Effector memory CD4-positive, alpha-beta T cell (primary cell): ENCODE measurements around the gene CA9.

Experiments
- DNase-seq, 3 donors: peaks; one replicate each; pipeline ENCODE4 v3.0.0-alpha.2; 2020
- H3K27ac ChIP-seq: 2 replicates; pipeline ENCODE4 v1.7.0; 2013; ENCODE audit warnings: mild to moderate bottlenecking, low read length, moderate library complexity; ENCODE audit not compliant: insufficient read depth, poor library complexity, severe bottlenecking
- H3K27me3 ChIP-seq: replicated peaks from 2 replicates; pipeline ENCODE4 v1.7.0; 2013; ENCODE audit warnings: mild to moderate bottlenecking, low read length; ENCODE audit not compliant: insufficient read depth, control insufficient read depth, poor library complexity, severe bottlenecking
- H3K36me3 ChIP-seq: 2 replicates; pipeline ENCODE4 v1.7.0; 2013; ENCODE audit warnings: mild to moderate bottlenecking, low read length, moderate library complexity; ENCODE audit not compliant: control insufficient read depth, insufficient read depth
- H3K4me1 ChIP-seq: 2 replicates; pipeline ENCODE4 v1.7.0; 2013; ENCODE audit warnings: low read length, mild to moderate bottlenecking; ENCODE audit not compliant: control insufficient read depth, insufficient read depth, poor library complexity, severe bottlenecking
- H3K4me3 ChIP-seq: 2 replicates; pipeline ENCODE4 v1.7.0; 2013; ENCODE audit warnings: low read length, low read depth, mild to moderate bottlenecking; ENCODE audit not compliant: insufficient read depth, poor library complexity, severe bottlenecking
- H3K9me3 ChIP-seq: 2 replicates; pipeline ENCODE4 v1.7.0; 2013; ENCODE audit warnings: mild to moderate bottlenecking, low read length, moderate library complexity; ENCODE audit not compliant: control insufficient read depth

Gene CA9

DNA sequence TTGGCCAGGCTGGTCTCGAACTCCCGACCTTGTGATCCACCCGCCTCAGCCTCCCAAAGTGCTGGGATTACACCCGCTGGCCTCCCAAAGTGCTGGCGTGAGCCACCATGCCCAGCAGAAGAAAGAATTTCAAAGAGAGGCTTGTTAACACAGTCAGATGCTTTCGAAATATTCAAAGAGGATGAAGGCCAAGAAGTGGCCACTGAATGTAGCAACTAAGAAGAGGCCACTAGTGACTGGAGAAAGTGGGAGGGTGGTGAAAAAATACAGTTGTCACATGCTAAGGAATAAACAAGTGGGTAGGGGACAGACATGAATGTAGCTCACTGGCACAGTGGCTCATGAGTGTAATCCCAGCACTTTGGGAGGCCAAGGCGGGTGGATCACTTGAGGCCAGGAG, 29.0 kb downstream of the CA9 start:
- H3K27ac ChIP-seq: no peak overlapping the region
- H3K4me1 ChIP-seq: no peaks in the 10 kb centered on the region
- peaks cover 95% of the 10 kb centered on the region for H3K36me3 ChIP-seq
- H3K27me3 ChIP-seq: no peaks in the 10 kb centered on the region
- DNase-seq: no peak
- H3K9me3 ChIP-seq: no peaks in the 10 kb centered on the region
- H3K4me3 ChIP-seq: no peak overlapping the region

DNA sequence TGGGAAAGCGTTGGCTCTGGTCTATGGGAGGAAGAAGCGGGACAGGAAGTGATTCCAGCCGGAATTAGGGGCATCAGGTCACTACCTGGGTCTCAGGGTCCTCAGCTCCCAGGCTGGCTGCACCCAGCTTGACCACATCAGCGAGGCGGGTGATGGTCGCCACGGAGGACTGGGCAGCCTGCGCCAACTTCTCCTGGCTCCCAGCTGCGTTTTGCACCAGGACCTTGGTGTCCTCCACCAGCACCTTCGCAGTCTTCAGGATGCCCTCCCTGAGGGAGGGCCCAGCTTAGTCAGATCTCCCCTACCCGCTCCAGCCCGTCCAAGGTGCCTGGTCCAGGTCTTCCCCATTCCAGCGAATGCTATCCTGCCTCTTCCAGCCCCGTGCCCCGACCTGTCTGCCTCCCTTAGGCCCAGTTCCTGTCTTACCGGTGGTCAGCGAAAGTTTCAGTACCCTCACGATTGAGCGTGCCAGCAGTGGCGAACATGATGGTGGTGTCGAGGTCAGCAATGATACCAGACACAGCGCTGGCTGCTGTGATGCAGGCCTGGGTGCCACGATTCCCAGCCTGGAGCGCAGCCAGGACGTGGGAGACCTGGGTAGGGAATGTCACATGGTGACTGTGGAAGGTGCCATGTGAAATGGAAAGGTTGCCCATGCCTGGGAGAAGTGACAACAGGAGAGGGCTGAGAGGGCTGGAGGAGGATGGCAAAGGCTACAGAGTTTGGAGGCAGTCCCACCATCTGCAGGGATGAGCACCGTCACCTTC, 30.4 kb downstream of the CA9 start:
- peaks cover 95% of the 10 kb centered on the region for H3K36me3 ChIP-seq
- no peak for DNase-seq
- no peaks in the 10 kb centered on the region for H3K27me3 ChIP-seq
- H3K27ac ChIP-seq: no peak overlapping the region
- H3K9me3 ChIP-seq: no peaks in the 10 kb centered on the region
- H3K4me1 ChIP-seq: no peaks in the 10 kb centered on the region
- no peak overlapping the region for H3K4me3 ChIP-seq

DNA sequence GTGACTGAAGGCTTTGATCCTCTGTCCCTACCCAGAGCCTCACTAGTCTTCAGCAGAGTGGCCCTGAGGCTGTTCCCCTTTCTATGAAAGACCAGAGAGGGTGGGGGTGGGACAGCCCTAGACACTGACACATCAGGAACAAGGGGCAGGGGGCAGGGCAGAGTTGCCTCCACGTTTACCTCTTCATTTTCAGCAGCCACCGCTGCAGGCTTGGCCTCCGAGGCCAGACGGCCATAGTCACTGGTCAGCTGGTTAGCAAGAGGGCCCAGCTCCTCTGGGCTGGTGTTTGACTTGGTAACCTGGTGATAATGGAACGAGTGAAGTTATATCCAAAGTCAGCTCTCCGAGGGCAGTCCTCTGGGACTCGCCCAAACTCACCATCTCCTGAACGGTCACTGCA, 31.6 kb downstream of the CA9 start:
- H3K9me3 ChIP-seq: no peaks in the 10 kb centered on the region
- no peaks in the 10 kb centered on the region for H3K4me1 ChIP-seq
- no peak for DNase-seq
- H3K36me3 ChIP-seq: peaks cover 91% of the 10 kb centered on the region
- H3K27me3 ChIP-seq: no peaks in the 10 kb centered on the region
- H3K27ac ChIP-seq: no peak overlapping the region
- no peak overlapping the region for H3K4me3 ChIP-seq

DNA sequence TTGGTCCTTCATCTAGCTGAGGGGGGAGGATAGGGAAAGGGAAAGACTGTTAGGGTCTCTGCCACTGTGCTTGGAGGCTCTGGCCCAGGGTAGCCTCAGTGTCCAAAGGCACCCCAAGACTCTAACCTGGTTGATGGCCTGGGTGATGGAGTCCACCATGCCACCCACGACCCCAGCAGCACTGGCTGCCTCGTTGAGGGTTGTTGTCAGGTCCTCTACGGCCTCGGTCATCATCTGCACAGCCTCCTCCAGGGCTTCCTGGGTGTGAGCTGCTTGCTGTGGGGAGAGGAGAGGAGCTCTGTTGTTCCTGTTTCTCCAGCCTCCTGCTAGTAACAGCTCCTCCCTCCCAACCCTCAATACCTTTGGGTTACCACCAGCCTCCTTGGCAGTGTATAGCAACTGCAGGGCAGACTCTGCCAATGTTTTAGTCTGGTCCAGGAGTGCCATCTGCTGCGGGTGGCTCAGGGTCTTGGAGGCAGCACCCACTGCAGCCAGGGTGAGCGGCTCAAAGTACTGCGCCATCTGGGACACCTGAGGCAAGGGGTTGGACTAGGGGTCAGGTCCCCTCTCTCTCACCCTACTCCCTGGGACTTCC, 32.2 kb downstream of the CA9 start:
- no peak overlapping the region for H3K4me3 ChIP-seq
- H3K36me3 ChIP-seq: peaks cover 91% of the 10 kb centered on the region
- H3K4me1 ChIP-seq: no peaks in the 10 kb centered on the region
- no peaks in the 10 kb centered on the region for H3K27me3 ChIP-seq
- DNase-seq: no peak
- H3K9me3 ChIP-seq: no peaks in the 10 kb centered on the region
- no peak overlapping the region for H3K27ac ChIP-seq

DNA sequence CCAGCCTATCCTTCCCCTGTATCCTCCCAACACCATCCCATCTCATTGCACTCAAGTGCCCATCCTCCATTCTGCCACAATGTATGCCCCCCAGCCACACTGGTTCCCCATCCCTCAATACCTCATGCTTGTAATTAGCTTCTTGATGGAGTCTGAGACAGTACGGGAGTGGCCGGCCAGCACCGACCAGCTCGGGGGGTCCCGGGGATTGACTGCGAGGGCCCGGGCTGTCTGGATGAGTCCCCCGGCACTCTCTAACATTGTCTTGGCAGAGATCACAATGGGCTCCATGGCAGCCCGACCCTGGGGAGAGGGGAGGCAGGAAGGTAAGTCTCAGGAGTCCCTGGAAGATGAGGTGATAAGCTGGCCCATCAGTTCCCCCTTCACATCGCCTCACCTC, 33.2 kb downstream of the CA9 start:
- Histone ChIP-seq H3K4me3 (no peak overlapping the region), H3K27me3 (no peaks in the 10 kb centered on the region), H3K27ac (no peak overlapping the region), H3K4me1 (no peaks in the 10 kb centered on the region), H3K9me3 (no peaks in the 10 kb centered on the region), H3K36me3 (peaks cover 91% of the 10 kb centered on the region)
- no peak for DNase-seq

DNA sequence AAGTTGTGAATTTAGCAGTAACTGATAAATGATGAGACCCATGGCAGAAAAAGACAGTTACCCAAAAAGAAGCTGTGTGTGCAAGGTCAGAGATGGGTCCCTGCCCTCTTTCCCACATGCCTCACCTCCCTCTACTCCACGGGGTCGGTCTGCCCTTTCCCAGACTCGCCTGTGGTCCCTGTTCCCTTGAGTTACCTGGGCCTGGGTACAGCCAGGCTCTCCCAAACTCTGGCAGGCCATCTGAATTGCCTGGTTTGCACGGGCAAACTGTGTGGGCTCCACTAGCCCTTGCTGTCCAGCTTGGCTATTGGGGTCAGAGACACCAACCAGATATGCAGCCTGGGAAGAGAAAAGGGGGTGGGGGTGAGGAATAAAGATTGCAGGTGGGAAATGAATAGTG, 34.4 kb downstream of the CA9 start:
- H3K4me1 ChIP-seq: no peaks in the 10 kb centered on the region
- H3K27ac ChIP-seq: peak overlapping the region; percentile 24
- no peaks in the 10 kb centered on the region for H3K27me3 ChIP-seq
- H3K9me3 ChIP-seq: no peaks in the 10 kb centered on the region
- DNase-seq: no peak
- no peak overlapping the region for H3K4me3 ChIP-seq
- peaks cover 96% of the 10 kb centered on the region for H3K36me3 ChIP-seq

DNA sequence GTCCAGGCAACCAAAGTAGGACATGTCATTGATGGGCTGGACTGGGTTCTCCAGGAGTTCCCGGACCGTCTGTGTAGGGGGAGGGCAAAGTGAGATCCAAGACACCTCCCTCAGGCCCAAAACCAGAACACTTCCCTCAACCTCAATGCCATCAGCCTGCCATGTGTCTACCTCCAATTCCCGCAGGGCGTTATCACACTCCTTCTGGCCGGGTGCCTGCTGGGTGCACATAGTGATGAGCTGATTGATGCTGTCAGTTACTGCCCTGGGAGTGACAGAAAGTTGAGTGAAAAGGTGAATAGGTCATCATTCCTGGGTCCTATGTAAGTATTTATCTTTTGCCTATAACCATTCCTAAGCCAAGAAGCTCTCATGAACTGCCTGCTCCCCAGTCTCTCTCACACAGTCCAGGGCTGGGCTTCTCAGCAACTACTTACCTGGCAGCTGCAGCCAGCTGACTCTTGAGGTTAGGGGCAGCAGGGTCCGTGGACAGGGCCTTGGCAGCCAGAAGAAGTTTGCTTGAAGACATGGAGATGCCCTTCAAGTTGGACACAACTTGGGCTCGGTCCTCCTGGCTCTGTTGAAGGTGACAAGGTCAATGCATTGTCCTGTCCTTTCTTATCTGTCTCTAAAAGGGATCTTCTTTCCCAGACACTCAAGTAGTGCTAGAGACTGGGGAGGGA, 37.2 kb downstream of the CA9 start:
- no peaks in the 10 kb centered on the region for H3K9me3 ChIP-seq
- H3K27me3 ChIP-seq: no peaks in the 10 kb centered on the region
- no peaks in the 10 kb centered on the region for H3K4me1 ChIP-seq
- H3K27ac ChIP-seq: no peak overlapping the region
- no peak for DNase-seq
- H3K36me3 ChIP-seq: peaks cover 96% of the 10 kb centered on the region
- H3K4me3 ChIP-seq: no peak overlapping the region

DNA sequence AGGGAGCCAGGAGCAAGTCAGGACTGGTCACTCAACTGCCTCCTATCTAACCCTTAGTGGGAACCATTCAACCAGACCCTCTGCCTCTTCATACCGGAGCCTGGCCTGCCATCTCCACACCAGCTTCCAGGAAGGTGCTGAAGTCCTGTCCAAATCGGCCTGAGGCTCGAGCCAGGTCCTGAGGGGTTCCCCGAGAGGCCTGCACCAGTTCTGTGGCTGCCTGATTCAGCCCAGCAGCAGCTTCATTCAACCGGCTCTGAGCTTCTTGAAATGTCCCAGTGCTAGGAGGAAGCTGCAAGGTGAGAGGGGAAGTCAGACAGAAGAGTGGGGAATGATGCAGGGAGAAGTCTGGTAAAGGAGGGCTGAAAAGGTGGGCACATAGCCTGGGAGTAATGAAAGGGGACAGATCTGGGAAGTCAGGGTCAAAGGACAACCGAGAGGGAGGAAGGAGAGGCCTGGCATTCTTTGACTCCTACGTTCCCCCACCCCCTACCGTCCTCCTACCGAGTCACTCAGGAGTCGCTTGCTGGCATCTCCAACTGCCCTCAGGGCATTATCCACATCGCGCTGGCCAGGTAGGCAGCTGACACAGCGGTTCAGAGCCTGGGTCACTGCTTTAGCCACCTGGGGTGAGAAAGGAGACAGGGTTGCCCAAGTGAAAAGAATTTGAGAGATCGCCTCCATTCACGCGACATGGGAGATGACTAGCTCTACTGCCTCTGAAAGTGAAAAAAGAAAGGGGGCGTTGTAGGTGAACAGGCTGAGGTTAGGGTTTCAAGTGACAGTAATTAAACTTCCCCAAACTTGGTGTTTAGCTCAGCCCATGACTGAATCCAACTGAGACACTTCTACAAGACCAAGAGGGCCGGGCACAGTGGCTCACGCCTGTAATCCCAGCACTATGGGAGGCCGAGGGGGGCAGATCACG, 38.0 kb downstream of the CA9 start:
- Histone ChIP-seq H3K4me1 (no peaks in the 10 kb centered on the region), H3K4me3 (no peak overlapping the region), H3K27me3 (no peaks in the 10 kb centered on the region), H3K9me3 (no peaks in the 10 kb centered on the region), H3K36me3 (peaks cover 96% of the 10 kb centered on the region), H3K27ac (no peak overlapping the region)
- DNase-seq: no peak

DNA sequence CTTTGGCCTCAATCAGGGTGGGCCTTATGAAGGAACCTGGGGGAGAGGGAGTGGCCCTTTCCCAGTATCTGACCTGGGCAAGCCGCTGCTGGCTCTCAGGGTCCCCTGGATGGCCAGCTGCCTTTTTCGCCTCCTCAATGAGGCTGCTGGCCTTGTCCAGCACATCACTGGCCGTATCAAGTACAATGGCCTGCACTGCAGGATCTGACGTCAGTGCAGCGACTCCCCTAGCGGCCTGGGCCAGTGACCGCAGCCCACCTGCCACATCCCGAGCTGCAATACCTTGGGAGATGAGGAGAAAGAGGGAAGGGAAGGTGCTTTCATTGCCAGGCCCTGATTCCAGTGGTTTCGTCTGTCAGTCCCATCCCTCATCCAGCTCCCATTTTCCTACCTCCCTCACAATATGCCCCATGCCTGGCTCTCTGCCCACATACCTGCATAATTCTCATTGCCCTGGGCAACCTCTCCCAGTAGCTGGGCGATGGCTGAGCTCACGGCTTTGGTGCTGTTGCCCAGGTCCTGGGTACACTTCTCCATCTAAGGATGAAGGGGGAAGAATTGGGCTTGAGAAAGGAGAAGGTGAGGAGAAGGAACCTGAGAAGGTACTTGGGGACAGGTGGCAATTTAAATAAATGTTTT, 39.2 kb downstream of the CA9 start:
- DNase-seq: no peak

More for the DNA sequence above, 39.2 kb downstream of the CA9 start:
- no peak overlapping the region for H3K27ac ChIP-seq
- no peaks in the 10 kb centered on the region for H3K9me3 ChIP-seq
- no peaks in the 10 kb centered on the region for H3K4me1 ChIP-seq
- no peaks in the 10 kb centered on the region for H3K27me3 ChIP-seq
- peaks cover 96% of the 10 kb centered on the region for H3K36me3 ChIP-seq
- no peak overlapping the region for H3K4me3 ChIP-seq
